SK-N-SH (cell line): ENCODE results near the gene BCL11B. TPM values are rescaled to one million over a fixed set of nuclear protein-coding genes. Genes with fewer than 3 reads are reported as not detected.

Source experiments
- CTCF ChIA-PET: fragments of 300-600, 350-600 bp; formaldehyde crosslinking; extraction: SDS; loops from one replicate; lab custom pipeline; 2021; lab: Yijun Ruan, JAX
- POLR2A ChIA-PET: fragments of 350-600 bp; sonication (Branson Sonifier 250); formaldehyde crosslinking; extraction: SDS; loops from one replicate; lab custom pipeline; 2020; ENCODE audit warnings: antibody characterized with exemption, inconsistent platforms; lab: Yijun Ruan, JAX
- DNase-seq: peaks from one replicate; pipeline ENCODE4 v3.0.0; 2012
- H2AFZ ChIP-seq: fragments of 200-600 bp; sonication (generic); 2 replicates; pipeline ENCODE4 v1.8.1; 2016; ENCODE audit warnings: antibody characterized with exemption, mild to moderate bottlenecking, low read depth
- H3F3A ChIP-seq: fragments of 200-600 bp; sonication (generic); replicated peaks from 2 replicates; pipeline ENCODE3; 2016; ENCODE audit warnings: antibody characterized with exemption, mild to moderate bottlenecking; ENCODE audit not compliant: insufficient read depth
- H3K27ac ChIP-seq, 2 experiments: fragments of 200-500 bp in 1 of 2; fragments of 200-600 bp in 1 of 2; sonication (Bioruptor generic) in 1 of 2; sonication (generic), shearing (Covaris generic) in 1 of 2; 2 replicates each; pipeline versions ENCODE4 v1.5.1 to v1.6.1; 2014 to 2016; ENCODE audit warnings: low read depth in 2 of 2, inconsistent platforms in 1 of 2, low read length in 1 of 2, mild to moderate bottlenecking in 1 of 2, mixed read lengths in 1 of 2
- H3K27me3 ChIP-seq: fragments of 200-600 bp; sonication (generic), shearing (Covaris generic); 2 replicates; pipeline ENCODE4 v1.6.1; 2016; ENCODE audit warnings: mixed run types; ENCODE audit not compliant: insufficient read depth
- H3K36me3 ChIP-seq, 2 experiments: fragments of 200-500 bp in 1 of 2; fragments of 200-600 bp in 1 of 2; sonication (Bioruptor generic) in 1 of 2; sonication (generic) in 1 of 2; replicated peaks in 1 of 2; 2 replicates each; pipeline versions ENCODE3 to v1.5.1; 2014 to 2016; ENCODE audit warnings: low read length in 1 of 2, mild to moderate bottlenecking in 1 of 2; ENCODE audit not compliant: insufficient read depth in 2 of 2, control insufficient read depth in 1 of 2
- H3K4me1 ChIP-seq, 2 experiments: fragments of 200-500 bp in 1 of 2; fragments of 200-600 bp in 1 of 2; sonication (Bioruptor generic) in 1 of 2; sonication (generic), shearing (Covaris generic) in 1 of 2; 2 replicates each; pipeline versions ENCODE4 v1.5.1 to v1.6.1; 2014 to 2016; ENCODE audit warnings: low read depth in 1 of 2, low read length in 1 of 2, mixed run types in 1 of 2; ENCODE audit not compliant: insufficient read depth in 2 of 2, control insufficient read depth in 1 of 2
- H3K4me2 ChIP-seq: fragments of 200-600 bp; sonication (generic), shearing (Covaris generic); 2 replicates; pipeline ENCODE4 v1.6.1; 2017; ENCODE audit warnings: mixed run types
- H3K4me3 ChIP-seq, 2 experiments: fragments of 200-500 bp in 1 of 2; fragments of 200-600 bp in 1 of 2; sonication (Bioruptor generic) in 1 of 2; sonication (generic), shearing (Covaris generic) in 1 of 2; 2 replicates each; pipeline versions ENCODE4 v1.5.1 to v1.8.1; 2014 to 2016; ENCODE audit warnings: low read depth in 2 of 2, inconsistent platforms in 1 of 2, low read length in 1 of 2, mild to moderate bottlenecking in 1 of 2, mixed read lengths in 1 of 2, moderate library complexity in 1 of 2
- H3K79me2 ChIP-seq: fragments of 200-600 bp; sonication (generic); 2 replicates; pipeline ENCODE4 v1.8.1; 2017; ENCODE audit warnings: mild to moderate bottlenecking; ENCODE audit not compliant: insufficient read depth
- H3K9ac ChIP-seq: fragments of 200-600 bp; sonication (generic); 2 replicates; pipeline ENCODE4 v1.6.1; 2017; ENCODE audit warnings: mixed run types
- H3K9me2 ChIP-seq: fragments of 200-600 bp; sonication (generic); 2 replicates; pipeline ENCODE4 v1.6.1; 2017; ENCODE audit warnings: mixed run types
- H3K9me3 ChIP-seq: fragments of 200-600 bp; sonication (generic); 2 replicates; pipeline ENCODE4 v1.6.1; 2017; ENCODE audit warnings: mixed run types, mild to moderate bottlenecking, moderate library complexity
- H4K20me1 ChIP-seq: fragments of 200-600 bp; sonication (generic); 2 replicates; pipeline ENCODE4 v1.6.1; 2017; ENCODE audit warnings: mild to moderate bottlenecking, mixed run types; ENCODE audit not compliant: insufficient read depth
- CTCF ChIP-seq: fragments of 200-600 bp; sonication (generic); IDR thresholded peaks from 2 replicates; pipeline ENCODE4 v1.6.1; 2017; ENCODE audit warnings: antibody characterized with exemption, mild to moderate bottlenecking, moderate library complexity
- ELF1 ChIP-seq: IDR thresholded peaks from 2 replicates; pipeline ENCODE4 v1.4.0; 2012
- EZH2phosphoT487 ChIP-seq: fragments of 200-600 bp; sonication (generic); IDR thresholded peaks from 2 replicates; pipeline ENCODE4 v1.6.1; 2017; ENCODE audit warnings: low read depth, mixed run types, mild to moderate bottlenecking, antibody characterized with exemption, moderate library complexity, borderline replicate concordance
- GABPA ChIP-seq: IDR thresholded peaks from 2 replicates; pipeline ENCODE4 v1.4.0; 2012; ENCODE audit warnings: low read depth, mild to moderate bottlenecking
- IRF3 ChIP-seq: fragments of 150-350 bp; IDR thresholded peaks from 2 replicates; pipeline ENCODE4 v1.6.1; 2016; ENCODE audit warnings: mild to moderate bottlenecking, low read depth, low read length
- MEF2A ChIP-seq: IDR thresholded peaks from 2 replicates; pipeline ENCODE4 v1.4.0; 2012; ENCODE audit warnings: low read depth, borderline replicate concordance
- NFIC ChIP-seq: IDR thresholded peaks from 2 replicates; pipeline ENCODE4 v1.4.0; 2012; ENCODE audit warnings: borderline replicate concordance
- NRF1 ChIP-seq: IDR thresholded peaks from 2 replicates; pipeline ENCODE4 v1.6.1; 2012; ENCODE audit warnings: low read depth, mild to moderate bottlenecking, low read length
- PBX3 ChIP-seq: IDR thresholded peaks from 2 replicates; pipeline ENCODE4; 2012
- RAD21 ChIP-seq: IDR thresholded peaks from 2 replicates; pipeline ENCODE4 v1.6.1; 2012; ENCODE audit warnings: mild to moderate bottlenecking, low read length
- RCOR1 ChIP-seq: fragments of 150-350 bp; IDR thresholded peaks from 2 replicates; pipeline ENCODE4 v1.6.1; 2017; ENCODE audit warnings: antibody characterized with exemption, low read length
- SIN3A ChIP-seq: IDR thresholded peaks from 2 replicates; pipeline ENCODE4 v1.6.1; 2012; ENCODE audit warnings: low read depth, mild to moderate bottlenecking, low read length, moderate library complexity, borderline replicate concordance
- SMC3 ChIP-seq: IDR thresholded peaks from 2 replicates; pipeline ENCODE4 v1.6.1; 2012; ENCODE audit warnings: low read depth, low read length, improper control_type of control experiment
- TAF1 ChIP-seq: IDR thresholded peaks from 2 replicates; pipeline ENCODE4 v1.6.1; 2012; ENCODE audit warnings: low read depth, mild to moderate bottlenecking, low read length, moderate library complexity, borderline replicate concordance
- TCF12 ChIP-seq: IDR thresholded peaks from 2 replicates; pipeline ENCODE4 v1.4.0; 2012
- USF1 ChIP-seq: IDR thresholded peaks from 2 replicates; pipeline ENCODE4 v1.4.0; 2012; ENCODE audit warnings: low read depth, borderline replicate concordance
- WGBS: methylation state at CpG from one replicate; pipeline ENCODE4 v1.1.6; 2017; ENCODE audit warnings: low lambda C conversion rate; 5-methylcytosine and 5-hydroxymethylcytosine counted together
- polyA plus RNA-seq, 3 experiments: library from polyadenylated mRNA; depleted of rRNA; stranded (reverse); fragments of >200 nt; gene quantifications; 2 replicates each; pipeline ENCODE4 v1.2.3, GENCODE V29; 2012

The BCL11B gene
- polyA plus RNA-seq, 1 of the 3 experiments (the other 2 are of a cell fraction) = not detected

GRCh38 chr14:99239661-99240092, 32.3 kb downstream of the BCL11B start:
- CTCF ChIA-PET = no interaction called here
- Histone ChIP-seq H3K4me1 (no peaks in the 10 kb centered on the region; a peak in 1 of 4 replicates), H3K36me3 (no peaks in the 10 kb centered on the region), H3F3A (no peaks in the 10 kb centered on the region), H3K9me2 (no peaks in the 10 kb centered on the region), H3K4me2 (no peak overlapping the region), H3K9me3 (no peaks in the 10 kb centered on the region), H3K27me3 (peaks cover 64% of the 10 kb centered on the region), H3K9ac (no peak overlapping the region), H3K79me2 (no peaks in the 10 kb centered on the region), H2AFZ (no peak overlapping the region), H4K20me1 (no peaks in the 10 kb centered on the region), H3K27ac (no peak overlapping the region), H3K4me3 (no peak overlapping the region)
- POLR2A ChIA-PET = no interaction called here
- 4% methylated on average over 7 of the region's 7 CpGs for WGBS
- TF ChIP-seq PBX3 (no peak), ELF1 (no peak), RCOR1 (no peak), EZH2phosphoT487 (no peak), TAF1 (no peak), SIN3A (no peak), MEF2A (no peak), NRF1 (no peak)
- DNase-seq = no peak

- TF ChIP-seq SMC3 (no peak), TCF12 (no peak), USF1 (no peak), GABPA (no peak), NFIC (no peak), MEF2A (no peak), CTCF (no peak), IRF3 (no peak), NRF1 (no peak), SIN3A (no peak), RAD21 (no peak)
- Histone ChIP-seq H3K9me2 (no peaks in the 10 kb centered on the region), H3K9me3 (no peaks in the 10 kb centered on the region), H3K4me3 (no peak overlapping the region), H2AFZ (no peak overlapping the region), H3K36me3 (no peaks in the 10 kb centered on the region), H3K4me2 (no peak overlapping the region), H3K27ac (no peak overlapping the region), H3K79me2 (no peaks in the 10 kb centered on the region), H3K4me1 (no peaks in the 10 kb centered on the region; a peak in 1 of 4 replicates), H3K9ac (no peak overlapping the region), H4K20me1 (no peaks in the 10 kb centered on the region), H3K27me3 (peaks cover 49% of the 10 kb centered on the region), H3F3A (no peaks in the 10 kb centered on the region)
- POLR2A ChIA-PET = no interaction called here
- CTCF ChIA-PET = interaction anchor here (1.8 kb wide), 1 partner anchor 28 kb away, joined by 8 read pairs; no protein-coding TSS in a partner anchor
- no peak for DNase-seq
- WGBS = 9% methylated on average over 5 of the region's 6 CpGs
These were observed 33.8 kb downstream of the BCL11B start for GRCh38 chr14:99238216-99238615.
